ENCODE data around the gene FAM107B. TPM values are rescaled to one million over a fixed set of nuclear protein-coding genes. Genes with fewer than 3 reads are reported as not detected.

The FAM107B gene
- total and polyA plus RNA-seq, 10 of the 15 experiments (the other 5 are each of a cell fraction or from before 2014, with no cell fraction given), result 22.9 to 162 (median 86.6) TPM

DNA sequence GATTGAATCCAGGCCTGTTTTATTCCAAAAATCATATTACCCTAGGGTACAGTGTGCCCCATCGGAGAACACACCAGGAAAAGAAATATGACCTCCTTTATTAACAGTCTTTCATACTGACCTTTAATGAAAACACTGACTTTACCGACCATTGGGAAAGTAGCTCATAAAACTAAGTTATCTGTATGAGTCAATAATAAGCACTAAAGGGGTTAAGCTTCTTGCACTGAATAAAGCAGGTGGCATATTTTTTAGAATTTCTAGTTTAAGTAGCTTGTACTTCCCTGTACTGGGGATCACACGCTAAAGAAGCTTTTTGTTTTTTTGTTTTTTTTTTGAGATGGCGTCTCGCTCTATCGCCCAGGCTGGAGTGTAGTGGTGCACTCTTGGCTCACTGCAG lies 199.8 kb downstream of the FAM107B start:
- SMC1A ChIA-PET (ENCODE audit: uncharacterized antibody, unreplicated experiment), result interaction anchor here (1.0 to 1.2 kb wide), 5 partner anchors 12 to 50 kb away, joined by 3 read pairs; no protein-coding TSS in a partner anchor
- no peak for ATAC-seq

More for the DNA sequence above, 199.8 kb downstream of the FAM107B start:
- no TSS peak for BruUV-seq (replicated peaks)
- intact Hi-C loops (cut with micrococcal nuclease; ENCODE audit: unreplicated experiment) (no loop called here), in situ Hi-C loops (cut with MboI) (no loop called here)
- H3K4me2 ChIP-seq (ENCODE audit: control insufficient read depth, insufficient read depth), result no peak overlapping the region
- no peaks in the 10 kb centered on the region for H3K9me3 ChIP-seq (replicated peaks; ENCODE audit: control insufficient read depth, insufficient read depth, low read length)
- H3K9ac ChIP-seq (ENCODE audit: control insufficient read depth, insufficient read depth, low read length), result no peak overlapping the region
- H3K27me3 ChIP-seq (replicated peaks in 1 of 2; ENCODE audit: control insufficient read depth in 2 of 2, insufficient read depth in 2 of 2, low read length in 1 of 2), result no peaks in the 10 kb centered on the region
- no peaks in the 10 kb centered on the region for H4K20me1 ChIP-seq (ENCODE audit: control insufficient read depth, insufficient read depth)
- DNase-seq (ENCODE audit: low read depth, low spot score) (no peak), FAIRE-seq (no peak)
- WGBS (ENCODE audit: insufficient coverage, insufficient replicate concordance, low lambda C conversion rate, missing lambda C conversion rate), result 79% methylated on average over 6 of the region's 6 CpGs
- TF ChIP-seq EGR1 (IDR thresholded peaks at IDR 0.05; ENCODE audit: borderline replicate concordance in 1 of 2, low read depth in 2 of 2, low read length in 2 of 2) (no peak), ZBED1 (IDR thresholded peaks at IDR 0.05; ENCODE audit: borderline replicate concordance) (no peak), MXI1 (IDR thresholded peaks at IDR 0.05; ENCODE audit: low read depth, low read length) (no peak), IKZF1 (conservative IDR thresholded peaks at IDR 0.05) (no peak)
- TF ChIP-seq, protein P1, sequence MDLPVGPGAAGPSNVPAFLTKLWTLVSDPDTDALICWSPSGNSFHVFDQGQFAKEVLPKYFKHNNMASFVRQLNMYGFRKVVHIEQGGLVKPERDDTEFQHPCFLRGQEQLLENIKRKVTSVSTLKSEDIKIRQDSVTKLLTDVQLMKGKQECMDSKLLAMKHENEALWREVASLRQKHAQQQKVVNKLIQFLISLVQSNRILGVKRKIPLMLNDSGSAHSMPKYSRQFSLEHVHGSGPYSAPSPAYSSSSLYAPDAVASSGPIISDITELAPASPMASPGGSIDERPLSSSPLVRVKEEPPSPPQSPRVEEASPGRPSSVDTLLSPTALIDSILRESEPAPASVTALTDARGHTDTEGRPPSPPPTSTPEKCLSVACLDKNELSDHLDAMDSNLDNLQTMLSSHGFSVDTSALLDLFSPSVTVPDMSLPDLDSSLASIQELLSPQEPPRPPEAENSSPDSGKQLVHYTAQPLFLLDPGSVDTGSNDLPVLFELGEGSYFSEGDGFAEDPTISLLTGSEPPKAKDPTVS (IDR thresholded peaks at IDR 0.05; ENCODE audit: low read depth, low read length), result no peak
- TF ChIP-seq, protein P2, sequence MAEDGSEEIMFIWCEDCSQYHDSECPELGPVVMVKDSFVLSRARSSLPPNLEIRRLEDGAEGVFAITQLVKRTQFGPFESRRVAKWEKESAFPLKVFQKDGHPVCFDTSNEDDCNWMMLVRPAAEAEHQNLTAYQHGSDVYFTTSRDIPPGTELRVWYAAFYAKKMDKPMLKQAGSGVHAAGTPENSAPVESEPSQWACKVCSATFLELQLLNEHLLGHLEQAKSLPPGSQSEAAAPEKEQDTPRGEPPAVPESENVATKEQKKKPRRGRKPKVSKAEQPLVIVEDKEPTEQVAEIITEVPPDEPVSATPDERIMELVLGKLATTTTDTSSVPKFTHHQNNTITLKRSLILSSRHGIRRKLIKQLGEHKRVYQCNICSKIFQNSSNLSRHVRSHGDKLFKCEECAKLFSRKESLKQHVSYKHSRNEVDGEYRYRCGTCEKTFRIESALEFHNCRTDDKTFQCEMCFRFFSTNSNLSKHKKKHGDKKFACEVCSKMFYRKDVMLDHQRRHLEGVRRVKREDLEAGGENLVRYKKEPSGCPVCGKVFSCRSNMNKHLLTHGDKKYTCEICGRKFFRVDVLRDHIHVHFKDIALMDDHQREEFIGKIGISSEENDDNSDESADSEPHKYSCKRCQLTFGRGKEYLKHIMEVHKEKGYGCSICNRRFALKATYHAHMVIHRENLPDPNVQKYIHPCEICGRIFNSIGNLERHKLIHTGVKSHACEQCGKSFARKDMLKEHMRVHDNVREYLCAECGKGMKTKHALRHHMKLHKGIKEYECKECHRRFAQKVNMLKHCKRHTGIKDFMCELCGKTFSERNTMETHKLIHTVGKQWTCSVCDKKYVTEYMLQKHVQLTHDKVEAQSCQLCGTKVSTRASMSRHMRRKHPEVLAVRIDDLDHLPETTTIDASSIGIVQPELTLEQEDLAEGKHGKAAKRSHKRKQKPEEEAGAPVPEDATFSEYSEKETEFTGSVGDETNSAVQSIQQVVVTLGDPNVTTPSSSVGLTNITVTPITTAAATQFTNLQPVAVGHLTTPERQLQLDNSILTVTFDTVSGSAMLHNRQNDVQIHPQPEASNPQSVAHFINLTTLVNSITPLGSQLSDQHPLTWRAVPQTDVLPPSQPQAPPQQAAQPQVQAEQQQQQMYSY (CRISPR knock-in tag; IDR thresholded peaks at IDR 0.05), result no peak
- TF ChIP-seq, protein P3, sequence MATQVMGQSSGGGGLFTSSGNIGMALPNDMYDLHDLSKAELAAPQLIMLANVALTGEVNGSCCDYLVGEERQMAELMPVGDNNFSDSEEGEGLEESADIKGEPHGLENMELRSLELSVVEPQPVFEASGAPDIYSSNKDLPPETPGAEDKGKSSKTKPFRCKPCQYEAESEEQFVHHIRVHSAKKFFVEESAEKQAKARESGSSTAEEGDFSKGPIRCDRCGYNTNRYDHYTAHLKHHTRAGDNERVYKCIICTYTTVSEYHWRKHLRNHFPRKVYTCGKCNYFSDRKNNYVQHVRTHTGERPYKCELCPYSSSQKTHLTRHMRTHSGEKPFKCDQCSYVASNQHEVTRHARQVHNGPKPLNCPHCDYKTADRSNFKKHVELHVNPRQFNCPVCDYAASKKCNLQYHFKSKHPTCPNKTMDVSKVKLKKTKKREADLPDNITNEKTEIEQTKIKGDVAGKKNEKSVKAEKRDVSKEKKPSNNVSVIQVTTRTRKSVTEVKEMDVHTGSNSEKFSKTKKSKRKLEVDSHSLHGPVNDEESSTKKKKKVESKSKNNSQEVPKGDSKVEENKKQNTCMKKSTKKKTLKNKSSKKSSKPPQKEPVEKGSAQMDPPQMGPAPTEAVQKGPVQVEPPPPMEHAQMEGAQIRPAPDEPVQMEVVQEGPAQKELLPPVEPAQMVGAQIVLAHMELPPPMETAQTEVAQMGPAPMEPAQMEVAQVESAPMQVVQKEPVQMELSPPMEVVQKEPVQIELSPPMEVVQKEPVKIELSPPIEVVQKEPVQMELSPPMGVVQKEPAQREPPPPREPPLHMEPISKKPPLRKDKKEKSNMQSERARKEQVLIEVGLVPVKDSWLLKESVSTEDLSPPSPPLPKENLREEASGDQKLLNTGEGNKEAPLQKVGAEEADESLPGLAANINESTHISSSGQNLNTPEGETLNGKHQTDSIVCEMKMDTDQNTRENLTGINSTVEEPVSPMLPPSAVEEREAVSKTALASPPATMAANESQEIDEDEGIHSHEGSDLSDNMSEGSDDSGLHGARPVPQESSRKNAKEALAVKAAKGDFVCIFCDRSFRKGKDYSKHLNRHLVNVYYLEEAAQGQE (IDR thresholded peaks at IDR 0.05; ENCODE audit: low read depth, low read length), result no peak
- ChIA-PET CTCF (interaction anchor here (1.0 to 1.4 kb wide), 3 partner anchors 13 to 248 kb away, joined by 3 to 4 read pairs (median 3); no protein-coding TSS in a partner anchor), RAD21 (ENCODE audit: unreplicated experiment) (interaction anchor here (0.9 to 1.0 kb wide), 2 partner anchors 73 to 245 kb away, joined by 3 read pairs; no protein-coding TSS in a partner anchor), POLR2A (interaction anchor here (0.6 to 1.6 kb wide), 4 partner anchors 9 to 41 kb away, joined by 3 to 4 read pairs (median 3); no protein-coding TSS in a partner anchor)
- no peak overlapping the region for H3K4me3 ChIP-seq
- H3K4me1 ChIP-seq (ENCODE audit: control insufficient read depth, insufficient read depth, low read length), result peaks cover 5% of the 10 kb centered on the region; the same call in 1 of the 2 replicates
- no peak overlapping the region for H2AFZ ChIP-seq (ENCODE audit: control insufficient read depth, low read depth, low read length)
- H3K27ac ChIP-seq (ENCODE audit: control insufficient read depth, insufficient read depth), result no peak overlapping the region
- peaks cover 47% of the 10 kb centered on the region for H3K79me2 ChIP-seq (ENCODE audit: control insufficient read depth, insufficient read depth, low read length)
- peaks cover 0 to 2% of the 10 kb centered on the region in 2 experiments; a peak in 3 of 4 replicates for H3K36me3 ChIP-seq (ENCODE audit: control insufficient read depth in 2 of 2, insufficient read depth in 2 of 2, low read length in 1 of 2)

All from GM12878 (cell line).